GM23248 (cell line): ENCODE data around the gene RERE.

Experiments used
- EZH2 ChIP-seq: fragments of 200-600 bp; sonication (generic); IDR thresholded peaks from 2 replicates; pipeline ENCODE4 v1.6.1; 2018; ENCODE audit warnings: antibody characterized with exemption, mild to moderate bottlenecking; ENCODE audit not compliant: insufficient read depth, poor library complexity, severe bottlenecking
- EZH2phosphoT487 ChIP-seq: fragments of 200-600 bp; sonication (generic); IDR thresholded peaks from 2 replicates; pipeline ENCODE4 v1.6.1; 2018; ENCODE audit warnings: antibody characterized with exemption, moderate library complexity, mild to moderate bottlenecking, low read depth; ENCODE audit not compliant: insufficient read depth

DNA sequence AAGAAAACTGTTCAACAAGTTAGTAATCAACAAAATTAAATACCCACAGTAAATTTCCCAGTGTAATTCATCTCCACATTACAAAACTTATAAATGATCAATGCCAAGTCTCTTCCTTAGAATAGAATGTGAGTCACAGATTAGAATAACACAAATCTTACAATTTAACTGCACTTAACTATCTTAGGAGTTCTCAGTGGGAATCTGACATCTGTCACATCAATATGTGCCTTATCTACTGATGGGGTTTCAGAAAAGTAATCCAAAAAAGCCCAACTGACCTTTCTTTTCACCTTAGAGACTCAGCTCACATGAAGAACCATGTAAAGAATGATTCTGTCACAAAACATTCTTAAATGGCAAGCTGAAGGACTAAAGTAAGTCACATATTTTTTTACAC is 141.4 kb downstream of the RERE start:
- TF ChIP-seq EZH2 (no peak), EZH2phosphoT487 (no peak)
